LNCAP (cell line): ENCODE data around the gene LAMTOR2.

Experiments
- TF ChIP-seq, protein P1 (sequence below): fragments of 450-650 bp; IDR thresholded peaks from 2 replicates; pipeline ENCODE4 v1.5.1; 2017; ENCODE audit warnings: mild to moderate bottlenecking

Gene LAMTOR2

GRCh38 chr1:156074661-156075060, 20.1 kb downstream of the LAMTOR2 start:
- TF ChIP-seq, protein P1, sequence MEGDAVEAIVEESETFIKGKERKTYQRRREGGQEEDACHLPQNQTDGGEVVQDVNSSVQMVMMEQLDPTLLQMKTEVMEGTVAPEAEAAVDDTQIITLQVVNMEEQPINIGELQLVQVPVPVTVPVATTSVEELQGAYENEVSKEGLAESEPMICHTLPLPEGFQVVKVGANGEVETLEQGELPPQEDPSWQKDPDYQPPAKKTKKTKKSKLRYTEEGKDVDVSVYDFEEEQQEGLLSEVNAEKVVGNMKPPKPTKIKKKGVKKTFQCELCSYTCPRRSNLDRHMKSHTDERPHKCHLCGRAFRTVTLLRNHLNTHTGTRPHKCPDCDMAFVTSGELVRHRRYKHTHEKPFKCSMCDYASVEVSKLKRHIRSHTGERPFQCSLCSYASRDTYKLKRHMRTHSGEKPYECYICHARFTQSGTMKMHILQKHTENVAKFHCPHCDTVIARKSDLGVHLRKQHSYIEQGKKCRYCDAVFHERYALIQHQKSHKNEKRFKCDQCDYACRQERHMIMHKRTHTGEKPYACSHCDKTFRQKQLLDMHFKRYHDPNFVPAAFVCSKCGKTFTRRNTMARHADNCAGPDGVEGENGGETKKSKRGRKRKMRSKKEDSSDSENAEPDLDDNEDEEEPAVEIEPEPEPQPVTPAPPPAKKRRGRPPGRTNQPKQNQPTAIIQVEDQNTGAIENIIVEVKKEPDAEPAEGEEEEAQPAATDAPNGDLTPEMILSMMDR, result no peak

- TF ChIP-seq, protein P1, result no peak
Measured at GRCh38 chr1:156075162-156075561, 20.6 kb downstream of the LAMTOR2 start.

GRCh38 chr1:156075775-156076204, 21.2 kb downstream of the LAMTOR2 start:
- TF ChIP-seq, protein P1, result no peak

- TF ChIP-seq, protein P1, result no peak
Measured at GRCh38 chr1:156076609-156077429, 22.2 kb downstream of the LAMTOR2 start.

- TF ChIP-seq, protein P1, result no peak
Measured at GRCh38 chr1:156077430-156077760, 22.8 kb downstream of the LAMTOR2 start.

GRCh38 chr1:156078728-156079127, 24.1 kb downstream of the LAMTOR2 start:
- TF ChIP-seq, protein P1, result no peak

DNA sequence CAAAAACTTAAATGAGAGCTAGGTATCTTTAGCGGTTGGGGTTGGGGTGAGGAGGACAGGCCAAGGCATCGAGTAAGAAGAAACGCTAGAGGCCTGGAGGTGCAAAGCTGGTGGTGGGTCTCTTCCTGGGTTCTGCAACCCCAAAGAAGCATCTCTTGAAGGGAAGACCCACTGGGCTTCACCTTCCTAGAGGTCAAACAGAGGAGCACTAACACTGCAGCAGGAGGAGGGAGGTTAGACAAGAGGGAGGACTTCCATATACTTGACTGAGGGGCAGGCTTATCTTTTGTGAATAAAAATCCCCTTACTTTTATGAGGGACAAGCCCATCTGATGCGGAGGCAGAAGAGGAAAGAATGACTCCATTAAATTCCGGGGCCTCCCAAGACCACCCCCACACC, 25.2 kb downstream of the LAMTOR2 start:
- TF ChIP-seq, protein P1, result no peak
